Mesothelial cell of epicardium (in vitro differentiated cells): ENCODE data around the gene MAN1A1. TPM values are rescaled to one million over a fixed set of nuclear protein-coding genes. Genes with fewer than 3 reads are reported as not detected.

Experiments
- DNase-seq, 2 experiments: peaks; one replicate each; pipeline ENCODE4 v3.0.0; 2021; ENCODE audit warnings: low spot score in 2 of 2; ENCODE audit not compliant: unreplicated experiment in 2 of 2
- H3K27ac Mint-ChIP-seq: 2 replicates; pipeline ENCODE4 v1.8.0; 2021; ENCODE audit warnings: mixed read lengths
- H3K27me3 Mint-ChIP-seq: 2 replicates; pipeline ENCODE4 v1.8.0; 2021; ENCODE audit warnings: low read depth, mixed read lengths
- H3K36me3 Mint-ChIP-seq: 2 replicates; pipeline ENCODE4 v1.8.0; 2021; ENCODE audit warnings: mixed read lengths
- H3K4me1 Mint-ChIP-seq: 2 replicates; pipeline ENCODE4 v1.8.0; 2021; ENCODE audit warnings: mixed read lengths
- H3K4me3 Mint-ChIP-seq: 2 replicates; pipeline ENCODE4 v1.8.0; 2021; ENCODE audit warnings: mild to moderate bottlenecking, moderate library complexity, mixed read lengths
- H3K9me3 Mint-ChIP-seq: 2 replicates; pipeline ENCODE4 v1.8.0; 2021; ENCODE audit warnings: mixed read lengths
- total RNA-seq: library from RNA; stranded (reverse); gene quantifications from 3 replicates; pipeline ENCODE4 v1.2.1, GENCODE V29; 2021
- TF ChIP-seq, protein P1 (sequence below): fragments of 200-600 bp; sonication (generic); IDR thresholded peaks from one replicate; pipeline ENCODE4 v1.5.0; 2021; ENCODE audit warnings: antibody characterized with exemption; ENCODE audit not compliant: unreplicated experiment

Gene MAN1A1
- total RNA-seq, 1 donor from 2014 or later, result 51.1 TPM

DNA sequence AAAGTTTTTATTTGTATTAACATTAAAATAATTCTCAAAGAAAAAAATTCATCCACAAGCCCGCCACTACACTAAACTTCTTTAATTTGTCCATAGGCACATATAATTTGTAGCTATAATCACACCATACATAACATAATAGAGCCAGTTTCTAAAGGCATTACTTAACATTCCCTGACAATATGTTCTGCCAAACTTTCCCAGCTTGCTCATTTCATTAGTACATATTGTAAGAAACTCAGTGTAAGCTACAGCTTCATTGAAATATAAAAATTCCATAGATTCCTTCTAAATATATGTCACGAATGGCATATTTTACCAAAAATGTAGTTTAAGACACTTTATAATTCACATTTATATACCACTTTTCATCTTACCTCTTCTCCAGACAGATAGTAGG lies 59.3 kb downstream of the MAN1A1 start:
- Mint-ChIP-seq H3K27ac (peak overlapping the region; percentile 55), H3K4me3 (no peak overlapping the region), H3K36me3 (peaks cover 24% of the 10 kb centered on the region), H3K27me3 (no peaks in the 10 kb centered on the region), H3K4me1 (peaks cover 28% of the 10 kb centered on the region), H3K9me3 (peaks cover 13% of the 10 kb centered on the region)
- TF ChIP-seq, protein P1, sequence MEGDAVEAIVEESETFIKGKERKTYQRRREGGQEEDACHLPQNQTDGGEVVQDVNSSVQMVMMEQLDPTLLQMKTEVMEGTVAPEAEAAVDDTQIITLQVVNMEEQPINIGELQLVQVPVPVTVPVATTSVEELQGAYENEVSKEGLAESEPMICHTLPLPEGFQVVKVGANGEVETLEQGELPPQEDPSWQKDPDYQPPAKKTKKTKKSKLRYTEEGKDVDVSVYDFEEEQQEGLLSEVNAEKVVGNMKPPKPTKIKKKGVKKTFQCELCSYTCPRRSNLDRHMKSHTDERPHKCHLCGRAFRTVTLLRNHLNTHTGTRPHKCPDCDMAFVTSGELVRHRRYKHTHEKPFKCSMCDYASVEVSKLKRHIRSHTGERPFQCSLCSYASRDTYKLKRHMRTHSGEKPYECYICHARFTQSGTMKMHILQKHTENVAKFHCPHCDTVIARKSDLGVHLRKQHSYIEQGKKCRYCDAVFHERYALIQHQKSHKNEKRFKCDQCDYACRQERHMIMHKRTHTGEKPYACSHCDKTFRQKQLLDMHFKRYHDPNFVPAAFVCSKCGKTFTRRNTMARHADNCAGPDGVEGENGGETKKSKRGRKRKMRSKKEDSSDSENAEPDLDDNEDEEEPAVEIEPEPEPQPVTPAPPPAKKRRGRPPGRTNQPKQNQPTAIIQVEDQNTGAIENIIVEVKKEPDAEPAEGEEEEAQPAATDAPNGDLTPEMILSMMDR, result no peak
- no peak for DNase-seq

DNA sequence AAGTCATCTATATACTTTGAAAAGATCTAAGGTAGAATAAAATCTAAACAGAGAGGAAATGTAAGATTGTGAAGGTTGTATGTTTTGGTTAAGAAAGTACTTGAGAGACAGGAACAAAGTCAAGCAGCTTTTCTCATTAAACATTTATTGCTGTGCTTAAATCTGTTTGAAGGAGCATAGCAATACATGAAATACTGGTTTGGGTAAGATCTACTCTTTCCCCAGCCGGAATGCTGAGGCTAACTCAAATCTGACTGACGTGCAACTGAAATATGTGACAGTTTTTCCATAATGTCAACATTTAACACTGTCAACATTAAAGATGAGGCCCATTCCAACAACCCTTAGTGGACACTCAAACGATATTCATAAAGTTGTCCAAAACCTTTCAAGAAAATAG lies 59.9 kb downstream of the MAN1A1 start:
- Mint-ChIP-seq H3K27me3 (no peaks in the 10 kb centered on the region), H3K36me3 (peaks cover 26% of the 10 kb centered on the region), H3K9me3 (peaks cover 13% of the 10 kb centered on the region), H3K4me1 (peaks cover 28% of the 10 kb centered on the region), H3K4me3 (no peak overlapping the region), H3K27ac (peak overlapping the region; percentile 54)
- no peak for DNase-seq
- TF ChIP-seq, protein P1, result no peak

DNA sequence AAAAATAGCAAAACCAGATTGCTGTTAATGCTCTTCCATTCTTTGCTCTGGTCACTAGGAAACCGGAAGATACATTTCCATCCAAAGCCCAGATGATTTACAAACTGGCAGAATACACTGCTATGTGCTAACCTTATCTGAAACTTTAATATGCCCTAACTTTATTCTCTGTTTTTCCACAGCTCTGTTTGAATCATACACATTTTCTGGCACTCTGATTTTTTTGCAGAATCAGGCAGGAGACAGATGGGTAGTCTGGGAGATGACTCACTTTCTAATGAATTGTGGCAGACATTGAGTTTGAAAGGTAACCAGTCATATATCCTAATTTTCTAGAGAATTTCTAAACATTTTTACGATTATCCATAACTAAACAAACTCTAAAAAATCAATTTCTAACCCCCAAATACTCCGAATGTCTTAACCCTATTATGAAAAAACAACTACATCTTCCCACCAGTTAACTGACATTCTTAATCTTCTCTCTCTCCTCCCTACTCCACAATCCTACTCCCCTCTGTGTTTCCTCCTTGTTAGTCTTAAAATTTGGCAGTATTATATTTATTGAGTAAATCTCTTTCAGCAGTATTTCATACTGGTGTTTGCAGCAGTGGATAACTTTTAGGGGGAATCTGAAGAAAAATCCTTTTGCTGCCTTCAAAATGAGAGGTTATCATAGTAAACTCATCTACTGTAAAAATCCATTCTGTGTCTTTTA lies 63.5 kb downstream of the MAN1A1 start:
- H3K27ac Mint-ChIP-seq, result peak overlapping the region; percentile 39
- peaks cover 41% of the 10 kb centered on the region for H3K4me1 Mint-ChIP-seq
- H3K9me3 Mint-ChIP-seq, result peaks cover 7% of the 10 kb centered on the region
- TF ChIP-seq, protein P1, result no peak
- peaks cover 37% of the 10 kb centered on the region for H3K36me3 Mint-ChIP-seq
- no peak for DNase-seq
- H3K27me3 Mint-ChIP-seq, result no peaks in the 10 kb centered on the region
- no peak overlapping the region for H3K4me3 Mint-ChIP-seq

DNA sequence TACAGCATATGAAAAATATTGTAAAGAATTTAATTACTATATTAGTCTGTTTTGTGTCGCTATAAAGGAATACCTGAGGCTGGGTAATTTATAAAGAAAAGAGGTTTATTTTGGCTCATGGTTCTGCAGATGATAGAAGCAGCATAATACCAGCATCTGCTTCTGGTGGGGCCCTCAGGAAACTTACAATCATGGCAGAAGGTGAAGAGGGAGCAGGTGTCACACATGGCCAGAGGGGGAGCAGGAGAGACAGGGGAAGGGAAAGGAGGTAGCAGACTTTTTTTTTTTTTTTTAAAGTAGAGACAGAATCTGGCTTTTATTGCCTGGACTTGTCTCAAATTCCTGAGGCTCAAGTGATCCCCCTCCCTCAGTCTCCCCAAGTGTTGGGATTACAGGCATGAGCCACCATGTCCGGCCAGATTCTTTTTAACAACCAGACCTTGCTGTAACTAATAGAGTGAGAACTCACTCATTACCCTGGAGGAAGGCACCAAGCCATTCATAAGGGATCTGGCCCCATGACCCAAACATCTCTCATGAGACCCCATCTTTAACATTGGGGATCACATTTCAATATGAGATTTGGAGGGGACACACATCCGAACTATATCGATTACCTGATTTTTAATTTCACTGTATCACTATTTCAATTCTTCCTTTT lies 64.6 kb downstream of the MAN1A1 start:
- peaks cover 38% of the 10 kb centered on the region for H3K4me1 Mint-ChIP-seq
- TF ChIP-seq, protein P1, result no peak
- H3K27ac Mint-ChIP-seq, result peak overlapping the region; percentile 60
- H3K27me3 Mint-ChIP-seq, result no peaks in the 10 kb centered on the region
- DNase-seq, result no peak
- H3K4me3 Mint-ChIP-seq, result no peak overlapping the region
- H3K36me3 Mint-ChIP-seq, result peaks cover 36% of the 10 kb centered on the region
- H3K9me3 Mint-ChIP-seq, result peaks cover 6% of the 10 kb centered on the region

DNA sequence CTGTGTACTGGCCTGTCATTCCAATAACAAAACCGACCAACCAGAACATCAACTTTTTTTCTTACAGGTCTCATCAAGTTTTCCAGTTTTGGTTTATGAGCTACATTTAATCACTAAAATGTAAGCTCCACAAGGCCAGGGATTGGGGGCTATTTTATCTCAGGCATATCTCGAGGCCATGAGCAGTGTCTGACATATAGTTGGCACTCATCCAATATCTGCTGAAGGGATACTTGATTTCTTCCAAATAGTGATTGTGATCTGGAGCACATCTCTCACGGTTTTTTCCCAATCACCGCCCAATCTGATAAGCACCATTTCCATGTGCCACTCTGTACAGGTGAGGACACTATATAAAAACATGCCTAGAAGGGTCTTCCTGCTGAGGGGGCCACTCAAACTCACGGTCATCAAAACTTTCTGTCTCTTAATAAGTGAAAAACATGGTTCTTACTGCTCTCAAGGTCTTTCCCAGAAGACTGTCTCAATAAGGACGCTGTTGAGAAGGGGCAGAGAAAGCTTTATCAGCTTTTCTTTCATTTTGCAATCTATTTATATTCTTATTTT lies 65.5 kb downstream of the MAN1A1 start:
- Mint-ChIP-seq H3K36me3 (peaks cover 36% of the 10 kb centered on the region), H3K27me3 (no peaks in the 10 kb centered on the region), H3K27ac (no peak overlapping the region), H3K9me3 (peaks cover 6% of the 10 kb centered on the region), H3K4me3 (no peak overlapping the region), H3K4me1 (peaks cover 30% of the 10 kb centered on the region)
- no peak for DNase-seq
- TF ChIP-seq, protein P1, result no peak
